H1 (cell line): Measurements from ENCODE around the gene NR5A2. TPM values are rescaled to one million over a fixed set of nuclear protein-coding genes. Genes with fewer than 3 reads are reported as not detected.

Source experiments
- CTCF ChIA-PET: fragments of 300-600 bp; sonication (Branson Sonifier 250); formaldehyde crosslinking; loops from one replicate; lab custom pipeline; 2021; ENCODE audit not compliant: partially characterized antibody; lab: Charles Lee
- POLR2A ChIA-PET: fragments of 300-600 bp; sonication (Branson Sonifier 250); formaldehyde crosslinking; loops from one replicate; lab custom pipeline; 2021; ENCODE audit warnings: inconsistent platforms; ENCODE audit not compliant: partially characterized antibody; lab: Charles Lee
- DNase-seq, 2 experiments: peaks; one replicate each; pipeline versions ENCODE4 v3.0.0 to v3.0.0-alpha.2; 2010 to 2022; ENCODE audit warnings: low spot score in 2 of 2, low read depth in 1 of 2, mixed read lengths in 1 of 2
- FAIRE-seq: peaks from 2 replicates; lab custom pipeline; 2011; peaks lifted over from hg19 to GRCh38; lab: Jason Lieb, UNC
- H2AFZ ChIP-seq: 2 replicates; pipeline ENCODE4 v1.8.1; 2012; ENCODE audit warnings: low read length, inconsistent platforms
- H2AK5ac ChIP-seq: 2 replicates; pipeline ENCODE4 v1.6.1; 2013; ENCODE audit warnings: low read depth, low read length
- H2BK120ac ChIP-seq: replicated peaks from 2 replicates; pipeline ENCODE3; 2013; ENCODE audit warnings: low read depth, low read length, inconsistent platforms
- H2BK12ac ChIP-seq: 2 replicates; pipeline ENCODE4 v1.6.1; 2013; ENCODE audit warnings: low read depth, low read length
- H2BK15ac ChIP-seq: 2 replicates; pipeline ENCODE4 v1.6.1; 2013; ENCODE audit warnings: low read length
- H2BK20ac ChIP-seq: 2 replicates; pipeline ENCODE4 v1.6.1; 2013; ENCODE audit warnings: low read length
- H2BK5ac ChIP-seq: 2 replicates; pipeline ENCODE4 v1.6.1; 2013; ENCODE audit warnings: low read depth, low read length
- H3K14ac ChIP-seq: 2 replicates; pipeline ENCODE4 v1.6.1; 2013; ENCODE audit warnings: inconsistent platforms; ENCODE audit not compliant: insufficient read length
- H3K18ac ChIP-seq: 2 replicates; pipeline ENCODE4 v1.6.1; 2013; ENCODE audit warnings: low read length; ENCODE audit errors: extremely low read depth
- H3K23ac ChIP-seq: 2 replicates; pipeline ENCODE4 v1.6.1; 2013; ENCODE audit warnings: inconsistent platforms; ENCODE audit not compliant: insufficient read length
- H3K23me2 ChIP-seq: 2 replicates; pipeline ENCODE4 v1.6.1; 2013; ENCODE audit warnings: low read depth, low read length
- H3K27ac ChIP-seq: 2 replicates; pipeline ENCODE4 v1.6.1; 2011; ENCODE audit warnings: low read depth, low read length, inconsistent platforms
- H3K27me3 ChIP-seq, 4 experiments: replicated peaks in 1 of 4; 1 replicate in 1 of 4; 2 replicates in 3 of 4; pipeline versions ENCODE4 v1.6.1 to v1.8.1; 2011 to 2013; ENCODE audit warnings: low read length in 3 of 4, mild to moderate bottlenecking in 3 of 4, inconsistent platforms in 2 of 4, mixed read lengths in 2 of 4, moderate library complexity in 1 of 4; ENCODE audit not compliant: control insufficient read depth in 3 of 4, insufficient read depth in 3 of 4; ENCODE audit errors: extremely low read depth in 1 of 4
- H3K36me3 ChIP-seq, 4 experiments: 2 replicates each; pipeline versions ENCODE4 v1.6.1 to v1.8.1; 2011 to 2013; ENCODE audit warnings: mild to moderate bottlenecking in 4 of 4, low read length in 3 of 4, moderate library complexity in 2 of 4, control low read depth in 1 of 4, inconsistent platforms in 1 of 4; ENCODE audit not compliant: insufficient read depth in 4 of 4, control insufficient read depth in 2 of 4
- H3K4ac ChIP-seq: replicated peaks from 2 replicates; pipeline ENCODE3; 2013; ENCODE audit warnings: low read length, low read depth, mixed read lengths, inconsistent platforms; ENCODE audit not compliant: insufficient read length
- H3K4me1 ChIP-seq, 4 experiments: replicated peaks in 1 of 4; 1 replicate in 1 of 4; 2 replicates in 3 of 4; pipeline versions ENCODE4 v1.6.1 to v1.8.1; 2011 to 2013; ENCODE audit warnings: low read length in 3 of 4, inconsistent platforms in 2 of 4, mixed read lengths in 1 of 4; ENCODE audit not compliant: insufficient read depth in 4 of 4, control insufficient read depth in 3 of 4
- H3K4me2 ChIP-seq, 2 experiments: 2 replicates each; pipeline versions ENCODE4 v1.6.1 to v1.8.1; 2011 to 2013; ENCODE audit warnings: low read depth in 2 of 2, low read length in 2 of 2, control low read depth in 1 of 2, inconsistent platforms in 1 of 2, mild to moderate bottlenecking in 1 of 2; ENCODE audit not compliant: insufficient read depth in 1 of 2
- H3K4me3 ChIP-seq, 4 experiments: fragments of 200-600, 300-600 bp in 1 of 4; sonication (generic), shearing (Covaris generic), sonication (Bioruptor Twin) in 1 of 4; 2 replicates each; pipeline versions ENCODE4 v1.5.1 to v1.8.1; 2011 to 2016; ENCODE audit warnings: low read length in 4 of 4, low read depth in 3 of 4, control low read depth in 2 of 4, inconsistent platforms in 2 of 4, mild to moderate bottlenecking in 2 of 4, mixed read lengths in 1 of 4, moderate library complexity in 1 of 4; ENCODE audit not compliant: insufficient read depth in 2 of 4; ENCODE audit errors: extremely low read depth in 1 of 4
- H3K56ac ChIP-seq: replicated peaks from 2 replicates; pipeline ENCODE3; 2013; ENCODE audit warnings: low read depth, mild to moderate bottlenecking, mixed read lengths, low read length, inconsistent platforms; ENCODE audit not compliant: insufficient read length
- H3K79me1 ChIP-seq: 2 replicates; pipeline ENCODE4 v1.6.1; 2013; ENCODE audit warnings: low read depth, low read length, control low read depth
- H3K79me2 ChIP-seq, 2 experiments: 2 replicates each; pipeline versions ENCODE4 v1.6.1 to v1.8.1; 2012 to 2013; ENCODE audit warnings: low read length in 2 of 2, mild to moderate bottlenecking in 2 of 2, inconsistent platforms in 1 of 2; ENCODE audit not compliant: insufficient read depth in 2 of 2, control insufficient read depth in 1 of 2
- H3K9ac ChIP-seq, 4 experiments: replicated peaks in 1 of 4; 1 replicate in 1 of 4; 2 replicates in 3 of 4; pipeline versions ENCODE4 v1.6.1 to v1.8.1; 2011 to 2013; ENCODE audit warnings: low read depth in 3 of 4, low read length in 3 of 4, control low read depth in 2 of 4, mild to moderate bottlenecking in 2 of 4, moderate library complexity in 2 of 4, inconsistent platforms in 1 of 4; ENCODE audit errors: extremely low read depth in 1 of 4
- H3K9me3 ChIP-seq, 2 experiments: 2 replicates each; pipeline versions ENCODE4 v1.6.1 to v1.8.1; 2012 to 2013; ENCODE audit warnings: mild to moderate bottlenecking in 2 of 2, moderate library complexity in 2 of 2, control low read depth in 1 of 2, inconsistent platforms in 1 of 2, low read depth in 1 of 2, low read length in 1 of 2, mixed read lengths in 1 of 2; ENCODE audit not compliant: insufficient read depth in 2 of 2
- H4K20me1 ChIP-seq, 2 experiments: replicated peaks in 1 of 2; 2 replicates each; pipeline versions ENCODE3 to v1.8.1; 2011 to 2013; ENCODE audit warnings: inconsistent platforms in 2 of 2, low read length in 2 of 2, mild to moderate bottlenecking in 1 of 2; ENCODE audit not compliant: insufficient read depth in 2 of 2, control insufficient read depth in 1 of 2
- H4K5ac ChIP-seq: 2 replicates; pipeline ENCODE4 v1.6.1; 2013; ENCODE audit warnings: low read length, low read depth, mixed read lengths, inconsistent platforms; ENCODE audit not compliant: insufficient read length
- H4K8ac ChIP-seq: 2 replicates; pipeline ENCODE4 v1.8.0; 2013; ENCODE audit warnings: mild to moderate bottlenecking, moderate library complexity, low read length, inconsistent platforms; ENCODE audit not compliant: insufficient read depth; ENCODE audit errors: extremely low read depth
- H4K91ac ChIP-seq: replicated peaks from 2 replicates; pipeline ENCODE3; 2013; ENCODE audit warnings: low read length, mixed read lengths, inconsistent platforms; ENCODE audit not compliant: insufficient read length
- JUN ChIP-seq: IDR thresholded peaks from 2 replicates; pipeline ENCODE4 v1.6.1; 2011; ENCODE audit warnings: low read depth, mild to moderate bottlenecking, improper control_type of control experiment, low read length
- SUZ12 ChIP-seq: fragments of 200-600 bp; sonication (generic); IDR thresholded peaks from 2 replicates; pipeline ENCODE4 v1.6.1; 2012; ENCODE audit warnings: mild to moderate bottlenecking, inconsistent platforms, low read length, moderate library complexity, mixed read lengths
- TAF1 ChIP-seq: IDR thresholded peaks from 2 replicates; pipeline ENCODE4 v1.6.1; 2011; ENCODE audit warnings: mild to moderate bottlenecking, low read depth, low read length
- WGBS, 2 experiments: shearing (Covaris generic) in 1 of 2; methylation state at CpG; one replicate each; pipeline versions ENCODE4 v1.1.6 to v1.1.7; 2013 to 2015; ENCODE audit warnings: low lambda C conversion rate in 2 of 2, mixed read lengths in 2 of 2, inconsistent platforms in 1 of 2, low coverage in 1 of 2, missing lambda C conversion rate in 1 of 2; ENCODE audit not compliant: insufficient replicate concordance in 2 of 2, insufficient coverage in 1 of 2, insufficient read length in 1 of 2; ENCODE audit errors: extremely low coverage in 1 of 2, missing lambda C conversion rate in 1 of 2; 5-methylcytosine and 5-hydroxymethylcytosine counted together
- polyA plus RNA-seq, 7 experiments: library from polyadenylated mRNA; depleted of rRNA in 3 of 7; stranded (reverse) in 5 of 7; unstranded in 2 of 7; fragments of >200 nt in 5 of 7; fragments of 200-250 nt in 2 of 7; gene quantifications; 1 replicate in 5 of 7; 2 replicates in 1 of 7; 4 replicates in 1 of 7; pipeline versions ENCODE4 v1.2.1 to v1.2.3, GENCODE V29; 2011 to 2013; ENCODE audit warnings: missing spikeins in 2 of 7, mixed read lengths in 2 of 7
- total RNA-seq: library from RNA; stranded (reverse); fragmentation: NEBNext Ultra II Directional; extraction: Animal tissue kit (Norgen Biotek cat#: 25700); gene quantifications from 2 replicates; pipeline ENCODE4 v1.2.1, GENCODE V29; 2021

NR5A2 gene
- total and polyA plus RNA-seq, 2 of the 8 experiments (the other 6 are each of a cell fraction or from before 2014, with no cell fraction given): 1.7 to 11.6 TPM

DNA sequence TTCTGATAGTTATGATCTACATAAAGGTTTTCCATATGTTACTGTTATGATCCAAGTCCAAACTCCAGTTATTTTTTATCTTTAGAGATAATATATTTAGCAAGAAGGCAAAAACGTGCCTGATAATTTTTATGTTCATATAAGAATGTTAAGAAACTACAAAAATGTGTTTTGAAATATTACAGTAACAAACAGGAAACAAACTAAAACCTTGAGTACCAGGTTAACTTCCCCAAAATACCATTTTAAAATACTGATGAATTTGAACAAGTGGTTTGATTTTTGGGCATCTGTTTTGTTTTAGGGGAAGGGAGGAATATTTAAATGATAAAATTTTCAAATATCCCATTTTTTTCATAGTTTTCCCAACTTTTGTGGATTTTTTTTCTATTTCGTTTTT is 124.8 kb downstream of the NR5A2 start:
- H3K9me3 ChIP-seq: no peaks in the 10 kb centered on the region; a peak in 1 of 4 replicates
- POLR2A ChIA-PET: no interaction called here
- H3K79me1 ChIP-seq: no peaks in the 10 kb centered on the region
- H2BK15ac ChIP-seq: no peak overlapping the region
- H4K20me1 ChIP-seq: no peaks in the 10 kb centered on the region
- CTCF ChIA-PET: no interaction called here
- TF ChIP-seq TAF1 (no peak), JUN (no peak), SUZ12 (no peak)
- no peak overlapping the region for H2AFZ ChIP-seq
- no peaks in the 10 kb centered on the region for H3K4me1 ChIP-seq
- H3K36me3 ChIP-seq: peaks cover 0 to 4% (median 0%) of the 10 kb centered on the region in 4 experiments; a peak in 1 of 8 replicates
- H2BK20ac ChIP-seq: no peak overlapping the region
- H4K5ac ChIP-seq: no peak overlapping the region
- H3K79me2 ChIP-seq: no peaks in the 10 kb centered on the region
- H3K18ac ChIP-seq: no peak overlapping the region
- H3K23me2 ChIP-seq: no peaks in the 10 kb centered on the region
- H2BK5ac ChIP-seq: no peak overlapping the region
- no peaks in the 10 kb centered on the region for H3K27me3 ChIP-seq
- no peak overlapping the region for H2BK12ac ChIP-seq
- H3K56ac ChIP-seq: no peak overlapping the region
- no peak overlapping the region for H4K8ac ChIP-seq
- H3K23ac ChIP-seq: no peak overlapping the region
- FAIRE-seq (no peak), DNase-seq (no peak)
- no peak overlapping the region for H3K4ac ChIP-seq
- no peak overlapping the region for H2BK120ac ChIP-seq
- H3K4me3 ChIP-seq: no peak overlapping the region
- H2AK5ac ChIP-seq: no peak overlapping the region
- no peak overlapping the region for H3K14ac ChIP-seq
- no peak overlapping the region for H3K4me2 ChIP-seq
- 79% methylated on average over 2 of the region's 2 CpGs; no CpG with 5 or more reads in 1 of the 2 experiments for WGBS, 2 experiments
- no peak overlapping the region for H3K27ac ChIP-seq
- no peak overlapping the region for H4K91ac ChIP-seq
- H3K9ac ChIP-seq: no peak overlapping the region
